LHCN-M2 (cell line): ENCODE results near the gene CDC42EP2. TPM values are rescaled to one million over a fixed set of nuclear protein-coding genes. Genes with fewer than 3 reads are reported as not detected.
A peak's percentile ranks its signal among the peaks of the same experiment; 100 is the strongest.

Source experiments
- DNase-seq: peaks from one replicate; pipeline ENCODE4 v3.0.0-alpha.2; 2012; ENCODE audit warnings: low read depth
- total RNA-seq: library from RNA; depleted of rRNA; stranded (reverse); fragments of >200 nt; gene quantifications from 2 replicates; pipeline ENCODE4 v1.2.3, GENCODE V29; 2014; rRNA removed

CDC42EP2 gene
- total RNA-seq, 1 experiment from 2014 or later = 20.5 TPM

DNA sequence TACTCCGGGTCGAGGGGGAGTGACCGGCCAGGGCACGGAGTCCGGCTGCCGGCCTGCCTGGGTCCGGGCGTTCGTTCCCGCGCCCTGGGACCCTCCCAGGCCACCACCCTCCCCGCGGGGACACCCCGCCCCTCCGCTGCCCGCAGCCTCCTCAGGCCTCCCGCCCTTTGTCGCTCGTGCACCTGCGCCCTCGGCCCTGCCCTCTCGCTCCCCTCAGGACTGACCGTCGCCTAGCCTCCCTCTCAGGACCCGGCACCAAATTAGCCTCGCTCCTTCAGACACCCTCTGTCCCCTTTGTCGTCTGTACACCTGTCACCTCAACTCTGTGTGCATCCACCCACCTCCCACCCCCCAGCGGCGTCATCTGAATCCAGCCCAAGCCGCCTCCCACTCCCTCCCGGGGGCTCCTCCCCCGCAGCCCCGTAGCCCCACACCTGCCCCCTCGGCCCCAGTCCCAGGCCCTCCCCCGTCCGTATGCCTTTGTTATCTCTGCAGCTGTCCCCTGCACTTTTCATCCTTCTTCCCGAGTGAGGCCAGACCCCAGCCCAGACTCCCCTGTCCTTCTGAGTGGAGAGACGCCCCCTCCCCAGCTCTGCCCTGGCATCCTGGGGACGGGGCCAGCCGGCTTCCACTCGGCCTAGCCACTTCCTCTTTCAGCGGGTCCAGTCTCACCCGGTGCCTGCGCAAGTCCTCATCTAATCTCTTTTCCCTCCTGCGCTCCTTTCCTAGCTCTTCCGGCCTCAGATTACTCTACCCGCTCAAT lies 40.5 kb downstream of the CDC42EP2 start:
- DNase-seq = no peak

DNA sequence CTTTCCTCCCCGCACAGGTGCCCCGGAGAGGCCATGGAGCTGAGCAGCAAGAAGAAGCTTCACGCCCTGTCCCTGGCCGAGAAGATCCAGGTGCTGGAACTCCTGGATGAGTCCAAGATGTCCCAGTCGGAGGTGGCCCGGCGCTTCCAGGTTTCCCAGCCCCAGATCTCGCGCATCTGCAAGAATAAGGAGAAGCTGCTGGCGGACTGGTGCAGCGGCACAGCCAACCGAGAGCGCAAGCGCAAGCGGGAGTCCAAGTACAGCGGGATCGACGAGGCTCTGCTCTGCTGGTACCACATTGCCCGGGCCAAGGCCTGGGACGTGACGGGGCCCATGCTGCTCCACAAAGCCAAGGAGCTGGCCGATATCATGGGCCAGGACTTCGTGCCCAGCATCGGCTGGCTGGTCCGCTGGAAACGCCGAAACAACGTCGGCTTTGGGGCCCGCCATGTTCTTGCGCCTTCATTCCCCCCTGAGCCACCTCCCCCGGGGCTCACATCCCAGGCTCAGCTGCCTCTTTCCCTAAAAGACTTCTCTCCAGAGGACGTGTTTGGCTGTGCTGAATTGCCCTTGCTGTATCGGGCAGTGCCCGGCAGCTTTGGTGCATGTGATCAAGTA lies 41.2 kb downstream of the CDC42EP2 start:
- DNase-seq = peak; percentile 45

GRCh38 chr11:65356394-65356972 lies 41.8 kb downstream of the CDC42EP2 start:
- DNase-seq = no peak

DNA sequence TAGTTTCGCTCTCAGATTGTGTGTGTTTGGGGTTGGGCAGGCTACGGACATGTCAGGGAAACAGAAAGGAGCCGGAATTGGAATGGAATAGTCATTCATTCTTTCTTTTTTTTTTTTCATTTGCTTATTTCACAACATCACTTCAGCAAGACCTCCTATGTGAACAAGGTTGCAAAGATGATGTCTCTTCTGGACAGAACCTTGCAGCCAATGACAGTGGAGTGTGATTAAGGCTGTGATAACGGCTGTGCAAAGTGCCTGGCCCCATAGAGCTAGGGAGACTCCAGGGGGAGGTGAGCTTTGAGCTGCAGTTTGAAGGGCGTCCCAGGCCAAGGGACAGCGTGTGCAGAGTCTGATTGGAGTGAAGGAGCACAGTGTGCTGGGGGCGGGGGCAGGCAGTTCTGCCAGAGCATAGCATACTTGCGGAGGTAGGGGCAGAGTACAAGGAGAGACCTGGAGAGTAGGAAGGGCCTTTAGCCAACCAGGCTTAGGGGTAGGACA lies 43.2 kb downstream of the CDC42EP2 start:
- no peak for DNase-seq

DNA sequence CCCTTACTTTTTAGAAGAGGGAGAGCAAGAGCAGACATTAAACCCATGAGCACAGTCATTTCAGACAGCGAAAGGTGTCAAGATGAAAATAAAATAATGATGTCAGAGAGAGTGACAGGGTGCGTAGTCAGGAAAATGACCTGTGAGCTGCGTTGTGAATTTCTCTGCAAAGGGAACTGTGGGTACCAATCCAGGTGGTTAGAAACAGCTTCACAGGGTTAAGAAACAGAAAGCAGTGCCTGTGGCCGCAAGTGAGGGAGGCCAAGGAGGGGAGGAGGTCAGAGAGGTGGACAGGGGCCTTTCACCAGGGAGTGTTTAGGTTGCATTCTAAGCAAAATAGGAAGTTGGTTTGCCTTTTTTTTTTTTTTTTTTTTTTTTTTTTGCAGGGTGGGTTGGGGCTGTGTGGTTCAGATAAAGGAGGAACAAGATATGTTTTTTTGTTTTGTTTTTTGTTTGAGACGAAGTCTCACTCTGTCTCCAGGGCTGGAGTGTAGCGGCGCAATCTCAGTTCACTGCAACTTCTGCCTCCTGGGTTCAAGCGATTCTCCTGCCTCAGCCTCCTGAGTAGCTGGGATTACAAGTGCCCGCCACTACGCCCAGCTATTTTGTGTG lies 47.8 kb downstream of the CDC42EP2 start:
- DNase-seq = no peak

DNA sequence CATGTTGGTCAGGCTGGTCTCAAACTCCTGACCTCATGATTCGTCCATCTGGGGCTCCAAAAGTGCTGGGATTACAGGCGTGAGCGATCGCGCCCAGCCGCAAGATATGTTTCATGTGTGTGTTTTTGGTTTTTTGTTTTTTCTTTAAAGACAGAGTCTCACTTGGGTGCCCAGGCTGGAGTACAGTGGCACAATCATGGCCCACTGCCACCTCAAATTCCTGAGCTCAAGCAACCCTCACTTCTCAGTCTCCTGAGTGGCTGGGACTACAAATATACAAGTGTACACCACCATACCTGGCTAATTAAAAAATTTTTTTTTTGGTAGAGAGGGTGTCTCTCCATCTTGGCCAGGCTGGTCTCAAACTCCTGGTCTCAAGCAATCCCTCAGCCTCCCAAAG lies 48.3 kb downstream of the CDC42EP2 start:
- DNase-seq = no peak

- DNase-seq = no peak
Measured at GRCh38 chr11:65363770-65364169, 49.1 kb downstream of the CDC42EP2 start.

DNA sequence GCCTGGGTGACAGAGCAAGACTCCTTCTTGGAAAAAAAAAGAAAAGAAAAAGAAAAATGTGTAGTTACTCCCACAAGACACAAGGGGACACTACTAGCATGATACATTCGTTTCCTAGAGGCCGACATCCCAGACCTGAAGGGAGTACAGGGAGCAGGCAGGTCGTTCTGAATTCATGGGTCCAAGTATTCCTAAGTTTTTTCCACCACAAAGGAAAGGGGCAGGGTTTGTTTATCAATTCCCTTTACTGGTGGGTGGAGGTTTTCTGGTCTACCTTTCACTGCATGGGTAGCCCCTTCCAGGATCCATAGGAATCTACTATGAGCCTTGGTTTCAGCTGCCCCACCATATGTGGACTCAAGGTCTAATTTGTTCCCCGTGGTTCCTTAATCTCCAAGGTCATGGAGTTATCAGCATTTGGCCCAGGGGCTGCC lies 51.7 kb downstream of the CDC42EP2 start:
- peak; percentile 83 for DNase-seq

- DNase-seq = no peak
Measured at GRCh38 chr11:65370659-65371049, 56.0 kb downstream of the CDC42EP2 start.

Other genes starting within 250 kb of the CDC42EP2 start
- gene CDCA5, start 230.8 kb upstream of the CDC42EP2 start, total RNA-seq = 48.0 and 62.1 TPM in 2 replicates
- 55.7 and 59.9 TPM in 2 replicates for gene ZFPL1, start 230.6 kb upstream of the CDC42EP2 start, total RNA-seq
- 111 and 174 TPM in 2 replicates for gene VPS51, start 218.7 kb upstream of the CDC42EP2 start, total RNA-seq
- gene TM7SF2, start 203.0 kb upstream of the CDC42EP2 start, total RNA-seq = 0.96 and 3.3 TPM in 2 replicates
- 13.7 and 20.9 TPM in 2 replicates for gene ZNHIT2, start 197.2 kb upstream of the CDC42EP2 start, total RNA-seq
- 246 and 445 TPM in 2 replicates for gene FAU, start 192.7 kb upstream of the CDC42EP2 start, total RNA-seq
- 58.5 and 68.3 TPM in 2 replicates for gene MRPL49, start 192.5 kb upstream of the CDC42EP2 start, total RNA-seq
- gene SYVN1, start 180.3 kb upstream of the CDC42EP2 start, total RNA-seq = 14.6 and 18.3 TPM in 2 replicates
- gene SPDYC, start 144.6 kb upstream of the CDC42EP2 start, total RNA-seq = not detected in 2 replicates
- 125 and 141 TPM in 2 replicates for gene CAPN1, start 132.9 kb upstream of the CDC42EP2 start, total RNA-seq
- 30.0 and 33.4 TPM in 2 replicates for gene POLA2, start 52.9 kb upstream of the CDC42EP2 start, total RNA-seq
- 32.1 and 41.6 TPM in 2 replicates for gene DPF2, start 19.0 kb downstream of the CDC42EP2 start, total RNA-seq
- 0.26 and 0.29 TPM in 2 replicates for gene TIGD3, start 39.9 kb downstream of the CDC42EP2 start, total RNA-seq
- 1.4 and 2.3 TPM in 2 replicates for gene SLC25A45, start 67.8 kb downstream of the CDC42EP2 start, total RNA-seq
- gene FRMD8, start 71.8 kb downstream of the CDC42EP2 start, total RNA-seq = 40.7 and 58.7 TPM in 2 replicates
- gene NEAT1, start 107.9 kb downstream of the CDC42EP2 start, total RNA-seq = 29.4 and 37.8 TPM in 2 replicates
- gene MALAT1, start 184.2 kb downstream of the CDC42EP2 start, total RNA-seq = 1,575 and 2,461 TPM in 2 replicates
- gene SCYL1, start 210.2 kb downstream of the CDC42EP2 start, total RNA-seq = 104 and 113 TPM in 2 replicates
- 17.1 and 27.3 TPM in 2 replicates for gene LTBP3, start 243.5 kb downstream of the CDC42EP2 start, total RNA-seq